Activated CD4-positive, alpha-beta T cell treated with anti-CD3 and anti-CD28 coated beads, Interleukin-2, amount 10 ng/mL, durations not matched to agents 24 days and 14 days (primary cell): ENCODE results near the gene MBD6. TPM values are rescaled to one million over a fixed set of nuclear protein-coding genes. Genes with fewer than 3 reads are reported as not detected.
"Not testable (repeated sequence)": the region's sequence is repeated elsewhere in the genome, so short reads cannot be mapped to it uniquely, and the experiment has no call there.

ENCODE experiments used
- DNase-seq: peaks from one replicate; pipeline ENCODE4 v3.0.0; 2022
- H3K27ac Mint-ChIP-seq: one replicate; pipeline ENCODE4 v1.8.0; 2022; ENCODE audit warnings: mild to moderate bottlenecking, mixed read lengths
- H3K27me3 Mint-ChIP-seq: one replicate; pipeline ENCODE4 v1.8.0; 2022; ENCODE audit warnings: mixed read lengths
- H3K36me3 Mint-ChIP-seq: one replicate; pipeline ENCODE4 v1.8.0; 2022; ENCODE audit warnings: low read depth, mild to moderate bottlenecking, mixed read lengths
- H3K4me1 Mint-ChIP-seq: one replicate; pipeline ENCODE4 v1.8.0; 2021; ENCODE audit warnings: mixed read lengths
- H3K4me3 Mint-ChIP-seq: one replicate; pipeline ENCODE4 v1.8.0; 2022; ENCODE audit warnings: mild to moderate bottlenecking, moderate library complexity, mixed read lengths
- H3K9me3 Mint-ChIP-seq: one replicate; pipeline ENCODE4 v1.8.0; 2021; ENCODE audit warnings: mixed read lengths
- intact Hi-C: fragments of 100-400 bp; cut with micrococcal nuclease; formaldehyde crosslinking; loops from one replicate; pipeline ENCODE4 v1.15.1; 2023
- total RNA-seq: library from RNA; stranded (reverse); gene quantifications from 2 replicates; pipeline ENCODE4 v1.2.3, GENCODE V29; 2022

The MBD6 gene
- total RNA-seq, 1 donor from 2014 or later = 67.8 TPM

DNA sequence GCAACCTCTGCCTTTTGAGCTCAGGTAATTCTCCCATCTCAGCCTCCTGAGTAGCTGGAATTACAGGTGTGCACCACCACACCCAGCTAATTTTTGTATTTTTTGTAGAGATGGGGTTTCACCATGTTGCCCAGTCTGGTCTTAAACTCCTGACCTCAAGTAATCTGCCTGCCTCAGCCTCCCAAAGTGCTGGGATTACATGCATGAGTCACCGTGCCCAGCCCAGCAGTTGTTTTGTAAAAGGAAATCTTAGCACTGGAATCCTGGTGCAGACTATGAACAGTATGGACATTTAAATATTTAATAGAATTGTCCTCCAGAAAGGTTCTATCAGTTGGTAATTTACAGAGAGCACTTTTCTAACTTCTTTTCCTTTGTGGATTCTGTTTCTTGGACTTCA lies 38.5 kb downstream of the MBD6 start:
- H3K27me3 Mint-ChIP-seq = peaks cover 13% of the 10 kb centered on the region
- H3K4me3 Mint-ChIP-seq, intact Hi-C loops, H3K9me3 Mint-ChIP-seq, H3K27ac Mint-ChIP-seq, DNase-seq, H3K36me3 Mint-ChIP-seq, H3K4me1 Mint-ChIP-seq: not testable (repeated sequence)

DNA sequence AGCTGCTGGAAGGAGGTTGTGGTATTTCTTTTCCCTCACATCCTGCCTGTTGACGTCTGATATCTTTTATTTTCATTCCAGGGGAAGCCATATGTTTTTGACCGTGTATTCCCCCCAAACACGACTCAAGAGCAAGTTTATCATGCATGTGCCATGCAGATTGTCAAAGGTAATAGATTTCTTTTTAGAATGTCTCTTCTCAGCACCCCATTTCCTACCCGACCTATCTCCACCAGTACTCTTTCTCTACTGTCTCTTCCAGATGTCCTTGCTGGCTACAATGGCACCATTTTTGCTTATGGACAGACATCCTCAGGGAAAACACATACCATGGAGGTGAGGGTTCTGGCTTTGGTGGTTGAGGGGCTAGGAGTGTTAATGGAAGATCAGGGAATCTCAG lies 40.7 kb downstream of the MBD6 start:
- H3K36me3 Mint-ChIP-seq = no peaks in the 10 kb centered on the region
- DNase-seq = no peak
- H3K9me3 Mint-ChIP-seq = no peaks in the 10 kb centered on the region
- H3K27me3 Mint-ChIP-seq = peaks cover 13% of the 10 kb centered on the region
- no peak overlapping the region for H3K4me3 Mint-ChIP-seq
- intact Hi-C loops = no loop called here
- peaks cover 3% of the 10 kb centered on the region for H3K4me1 Mint-ChIP-seq
- no peak overlapping the region for H3K27ac Mint-ChIP-seq

DNA sequence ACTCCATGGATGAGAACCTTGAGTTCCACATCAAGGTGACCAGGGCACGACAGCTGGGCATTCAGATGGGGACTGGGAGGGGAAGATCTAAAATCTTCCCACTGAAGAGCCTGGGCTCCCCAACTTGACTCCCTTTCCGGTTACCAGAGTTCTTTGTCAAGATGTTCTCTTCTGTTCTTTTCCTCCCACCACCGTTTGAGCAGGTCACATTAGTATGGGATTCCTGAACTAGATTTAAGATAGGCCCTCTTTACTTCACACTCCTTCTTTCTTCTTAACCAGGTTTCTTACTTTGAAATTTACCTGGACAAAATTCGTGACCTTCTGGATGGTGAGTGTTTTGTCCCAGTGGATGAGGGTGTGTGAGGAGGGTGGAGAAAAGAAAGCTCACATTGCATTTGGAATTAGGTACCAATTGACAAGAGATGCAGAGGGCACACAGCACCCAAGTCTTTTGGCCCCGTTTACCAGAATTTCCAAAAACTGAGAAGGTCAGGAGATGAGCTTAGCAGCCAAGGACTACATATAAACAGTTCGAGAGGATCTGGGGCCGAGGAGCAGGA lies 41.6 kb downstream of the MBD6 start:
- H3K4me1 Mint-ChIP-seq = peaks cover 3% of the 10 kb centered on the region
- no peak for DNase-seq
- H3K36me3 Mint-ChIP-seq = no peaks in the 10 kb centered on the region
- no peak overlapping the region for H3K27ac Mint-ChIP-seq
- H3K27me3 Mint-ChIP-seq = peaks cover 13% of the 10 kb centered on the region
- intact Hi-C loops = no loop called here
- no peak overlapping the region for H3K4me3 Mint-ChIP-seq
- H3K9me3 Mint-ChIP-seq = no peaks in the 10 kb centered on the region

DNA sequence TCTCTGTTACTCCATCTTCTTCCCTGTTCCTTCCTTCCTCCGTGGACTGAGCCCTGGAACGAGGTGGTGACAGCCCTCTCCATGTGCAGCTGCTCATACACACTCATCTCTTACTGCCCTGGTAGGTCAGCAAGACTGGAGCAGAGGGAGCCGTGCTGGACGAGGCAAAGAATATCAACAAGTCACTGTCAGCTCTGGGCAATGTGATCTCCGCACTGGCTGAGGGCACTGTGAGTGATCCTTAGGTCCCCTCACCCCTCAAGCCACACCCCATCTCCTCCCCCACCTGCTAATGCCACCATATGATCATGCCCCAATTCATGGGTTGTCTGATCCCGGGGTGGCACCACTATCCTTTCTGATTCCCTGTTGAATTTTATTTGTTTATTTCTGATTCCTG lies 46.2 kb downstream of the MBD6 start:
- H3K4me3 Mint-ChIP-seq = no peak overlapping the region
- DNase-seq = no peak
- H3K27me3 Mint-ChIP-seq = peaks cover 3% of the 10 kb centered on the region
- no peaks in the 10 kb centered on the region for H3K9me3 Mint-ChIP-seq
- H3K27ac Mint-ChIP-seq = no peak overlapping the region
- no peaks in the 10 kb centered on the region for H3K4me1 Mint-ChIP-seq
- intact Hi-C loops = no loop called here
- H3K36me3 Mint-ChIP-seq = no peaks in the 10 kb centered on the region

DNA sequence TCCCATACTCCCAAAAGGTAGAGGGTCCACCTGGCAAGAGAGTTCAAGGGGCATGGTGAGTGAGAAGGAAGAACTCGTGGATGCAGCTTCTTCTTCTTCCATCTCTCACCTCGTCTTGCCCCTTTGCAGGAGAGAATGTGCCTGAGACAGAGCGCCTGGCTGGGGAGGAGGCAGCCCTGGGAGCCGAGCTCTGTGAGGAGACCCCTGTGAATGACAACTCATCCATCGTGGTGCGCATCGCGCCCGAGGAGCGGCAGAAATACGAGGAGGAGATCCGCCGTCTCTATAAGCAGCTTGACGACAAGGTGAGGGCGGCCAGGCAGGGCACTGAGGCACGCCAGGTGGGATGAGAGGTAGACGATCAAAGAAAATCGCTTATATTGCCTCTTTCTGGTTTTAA lies 47.2 kb downstream of the MBD6 start:
- no peaks in the 10 kb centered on the region for H3K9me3 Mint-ChIP-seq
- no peak overlapping the region for H3K4me3 Mint-ChIP-seq
- no peak for DNase-seq
- no peaks in the 10 kb centered on the region for H3K27me3 Mint-ChIP-seq
- no peaks in the 10 kb centered on the region for H3K36me3 Mint-ChIP-seq
- intact Hi-C loops = no loop called here
- no peak overlapping the region for H3K27ac Mint-ChIP-seq
- H3K4me1 Mint-ChIP-seq = no peaks in the 10 kb centered on the region

DNA sequence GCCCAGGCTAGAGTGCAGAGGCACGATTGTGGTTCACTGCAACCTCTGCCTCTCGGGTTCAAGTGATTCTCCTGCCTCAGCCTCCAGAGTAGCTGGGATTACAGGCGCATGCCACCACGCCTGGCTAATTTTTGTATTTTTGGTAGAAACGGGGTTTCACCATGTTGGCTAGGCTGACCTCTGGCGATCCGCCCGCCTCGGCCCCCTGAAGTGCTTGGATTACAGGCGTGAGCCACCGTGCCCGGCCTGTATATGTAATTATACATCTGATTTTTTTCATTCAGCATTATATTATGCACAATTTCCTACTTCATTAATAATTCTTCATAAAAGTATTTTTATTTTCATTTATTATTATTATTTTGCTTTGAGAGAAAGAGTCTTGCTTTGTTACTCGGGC lies 47.8 kb downstream of the MBD6 start:
- H3K27me3 Mint-ChIP-seq, H3K27ac Mint-ChIP-seq, H3K36me3 Mint-ChIP-seq: not testable (repeated sequence)

DNA sequence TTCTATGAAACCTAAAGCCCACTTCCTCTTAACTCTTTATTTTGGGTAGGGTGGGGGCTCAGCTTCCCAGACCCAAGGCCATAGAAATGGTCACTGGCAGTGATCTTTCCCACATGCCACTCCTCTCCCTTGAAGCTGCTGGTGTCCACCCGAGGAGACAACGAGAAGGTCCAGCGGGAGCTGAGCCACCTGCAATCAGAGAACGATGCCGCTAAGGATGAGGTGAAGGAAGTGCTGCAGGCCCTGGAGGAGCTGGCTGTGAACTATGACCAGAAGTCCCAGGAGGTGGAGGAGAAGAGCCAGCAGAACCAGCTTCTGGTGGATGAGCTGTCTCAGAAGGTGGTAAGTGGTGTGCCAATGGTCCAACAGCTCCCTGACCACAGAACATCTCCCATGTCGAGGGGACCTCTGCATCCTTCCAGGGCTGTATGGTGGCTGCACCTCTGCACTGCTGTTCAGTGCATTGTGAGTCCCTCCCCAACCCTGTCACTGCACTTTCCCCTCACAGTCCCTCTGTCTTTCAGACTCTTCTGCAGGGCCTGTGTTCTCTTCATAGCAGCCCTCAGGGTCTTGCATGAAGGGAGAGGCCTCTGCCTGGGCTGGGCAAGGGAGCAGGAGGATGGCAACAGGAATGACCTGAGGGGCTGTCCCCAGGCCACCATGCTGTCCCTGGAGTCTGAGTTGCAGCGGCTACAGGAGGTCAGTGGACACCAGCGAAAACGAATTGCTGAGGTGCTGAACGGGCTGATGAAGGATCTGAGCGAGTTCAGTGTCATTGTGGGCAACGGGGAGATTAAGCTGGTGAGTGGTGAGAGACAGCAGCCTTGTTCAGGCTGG lies 49.5 kb downstream of the MBD6 start:
- no peaks in the 10 kb centered on the region for H3K27me3 Mint-ChIP-seq
- H3K4me3 Mint-ChIP-seq = no peak overlapping the region
- H3K36me3 Mint-ChIP-seq = no peaks in the 10 kb centered on the region
- intact Hi-C loops = no loop called here
- H3K4me1 Mint-ChIP-seq = no peaks in the 10 kb centered on the region
- no peak for DNase-seq
- no peaks in the 10 kb centered on the region for H3K9me3 Mint-ChIP-seq
- no peak overlapping the region for H3K27ac Mint-ChIP-seq

More for the DNA sequence above, 47.8 kb downstream of the MBD6 start:
- H3K9me3 Mint-ChIP-seq, H3K4me3 Mint-ChIP-seq, H3K4me1 Mint-ChIP-seq, intact Hi-C loops, DNase-seq: not testable (repeated sequence)

DNA sequence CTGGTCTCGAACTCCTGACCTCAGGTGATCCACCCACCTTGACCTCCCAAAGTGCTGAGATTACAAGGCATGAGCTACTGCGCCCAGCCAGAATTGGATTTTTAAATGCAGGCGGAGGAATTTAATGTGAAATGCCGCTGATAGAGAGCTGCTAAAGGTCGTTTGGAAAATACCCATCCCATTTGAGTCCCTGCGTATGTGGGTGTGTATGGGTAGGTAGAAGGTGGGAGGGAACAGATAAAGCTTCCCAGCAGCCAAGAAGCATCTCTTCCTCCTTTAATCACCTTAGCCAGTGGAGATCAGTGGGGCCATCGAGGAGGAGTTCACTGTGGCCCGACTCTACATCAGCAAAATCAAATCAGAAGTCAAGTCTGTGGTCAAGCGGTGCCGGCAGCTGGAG lies 52.2 kb downstream of the MBD6 start:
- no peak overlapping the region for H3K27ac Mint-ChIP-seq
- no peak overlapping the region for H3K4me3 Mint-ChIP-seq
- DNase-seq = no peak
- H3K4me1 Mint-ChIP-seq = no peaks in the 10 kb centered on the region
- no peaks in the 10 kb centered on the region for H3K36me3 Mint-ChIP-seq
- H3K27me3 Mint-ChIP-seq = no peaks in the 10 kb centered on the region
- no peaks in the 10 kb centered on the region for H3K9me3 Mint-ChIP-seq
- intact Hi-C loops = no loop called here

DNA sequence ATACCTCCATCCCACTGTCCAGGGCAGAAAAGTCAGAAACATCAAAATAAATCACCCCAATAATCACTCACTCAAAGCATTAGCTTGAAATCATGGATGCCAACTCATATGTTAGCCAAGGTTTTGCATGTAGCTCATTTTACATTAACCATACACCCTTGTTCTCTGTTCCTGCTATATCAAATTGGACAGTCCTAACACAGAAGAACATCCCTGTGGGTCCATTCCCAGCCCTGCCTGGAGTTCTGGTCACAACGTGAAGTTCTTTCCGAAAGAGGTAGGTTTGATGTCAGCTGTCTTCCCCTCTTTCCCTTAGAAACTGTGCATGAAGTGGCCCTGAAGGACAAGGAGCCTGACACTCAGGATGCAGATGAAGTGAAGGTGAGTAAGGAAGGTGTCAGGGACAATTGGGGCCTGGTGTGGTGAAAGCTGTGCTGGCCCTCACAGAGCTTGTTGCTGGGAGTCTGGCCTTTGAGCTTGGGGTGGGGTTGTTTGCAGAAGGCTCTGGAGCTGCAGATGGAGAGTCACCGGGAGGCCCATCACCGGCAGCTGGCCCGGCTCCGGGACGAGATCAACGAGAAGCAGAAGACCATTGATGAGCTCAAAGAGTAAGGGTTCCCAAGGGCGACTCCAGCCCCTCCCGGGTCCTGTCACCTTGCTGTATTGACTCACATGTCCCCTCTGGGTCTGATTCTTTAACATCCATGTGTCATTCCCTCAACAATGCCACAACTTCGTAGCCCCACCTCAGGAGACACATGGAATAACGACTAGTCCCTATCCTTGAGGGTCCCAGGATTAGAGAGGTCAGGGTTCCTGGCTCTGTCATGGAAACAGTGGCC lies 53.4 kb downstream of the MBD6 start:
- Mint-ChIP-seq H3K4me1 (no peaks in the 10 kb centered on the region), H3K36me3 (no peaks in the 10 kb centered on the region), H3K27ac (no peak overlapping the region), H3K27me3 (no peaks in the 10 kb centered on the region), H3K9me3 (no peaks in the 10 kb centered on the region), H3K4me3 (no peak overlapping the region)
- no peak for DNase-seq
- intact Hi-C loops = no loop called here

DNA sequence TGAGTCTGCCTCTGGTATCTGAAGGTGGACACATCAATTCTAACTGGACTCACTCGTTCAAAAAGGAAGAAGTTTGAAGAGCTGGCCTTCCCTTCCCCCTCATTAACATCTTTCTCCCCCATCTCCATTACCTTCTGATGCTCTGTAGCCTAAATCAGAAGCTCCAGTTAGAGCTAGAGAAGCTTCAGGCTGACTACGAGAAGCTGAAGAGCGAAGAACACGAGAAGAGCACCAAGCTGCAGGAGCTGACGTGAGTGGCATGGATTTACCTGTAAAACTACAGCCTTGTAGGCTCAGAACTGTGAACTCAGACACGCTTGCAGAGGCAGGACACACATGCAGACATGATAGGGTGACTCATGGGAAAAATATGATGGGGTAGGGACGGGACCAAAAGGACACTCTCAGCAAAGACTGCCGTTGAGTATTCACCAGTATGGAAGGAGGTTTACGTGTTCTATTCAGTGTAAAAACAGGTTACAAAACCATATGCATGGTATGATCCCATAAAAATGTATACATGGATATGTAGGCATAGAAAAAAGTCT lies 54.1 kb downstream of the MBD6 start:
- no peak overlapping the region for H3K27ac Mint-ChIP-seq
- H3K27me3 Mint-ChIP-seq = no peaks in the 10 kb centered on the region
- no peak overlapping the region for H3K4me3 Mint-ChIP-seq
- DNase-seq = no peak
- no peaks in the 10 kb centered on the region for H3K9me3 Mint-ChIP-seq
- no peaks in the 10 kb centered on the region for H3K36me3 Mint-ChIP-seq
- H3K4me1 Mint-ChIP-seq = no peaks in the 10 kb centered on the region
- intact Hi-C loops = no loop called here

DNA sequence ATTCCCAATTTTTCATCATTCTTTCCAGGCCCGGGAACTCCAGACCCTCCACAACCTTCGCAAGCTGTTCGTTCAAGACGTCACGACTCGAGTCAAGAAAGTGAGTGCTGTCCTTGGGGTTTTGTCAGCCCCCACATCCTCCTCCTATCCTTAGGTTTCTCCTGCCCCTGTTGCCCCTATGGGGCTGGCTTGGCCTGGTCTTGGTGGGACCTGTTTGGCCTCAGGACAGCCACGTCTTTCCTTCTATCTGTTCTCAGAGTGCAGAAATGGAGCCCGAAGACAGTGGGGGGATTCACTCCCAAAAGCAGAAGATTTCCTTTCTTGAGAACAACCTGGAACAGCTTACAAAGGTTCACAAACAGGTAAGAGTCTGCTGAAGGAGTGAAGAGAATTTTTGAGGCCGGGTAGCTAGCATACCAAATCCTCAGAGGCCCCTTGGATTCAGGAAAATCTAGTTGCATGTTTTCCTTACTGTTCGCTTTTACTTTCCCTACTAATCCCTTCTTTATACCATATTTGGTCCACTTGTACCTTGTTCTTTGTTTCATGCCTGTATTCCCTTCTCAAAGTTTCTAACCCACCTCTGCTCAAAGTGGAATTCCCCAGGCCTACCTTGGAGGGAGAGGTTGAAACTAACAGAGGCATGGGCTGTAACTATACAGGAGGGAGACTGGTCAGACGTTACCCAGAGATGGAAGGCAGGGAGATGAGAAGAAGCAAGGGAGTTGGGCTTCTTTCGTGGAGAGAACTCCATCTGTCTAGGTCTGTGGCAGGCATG lies 55.5 kb downstream of the MBD6 start:
- no peak for DNase-seq
- intact Hi-C loops = no loop called here

DNA sequence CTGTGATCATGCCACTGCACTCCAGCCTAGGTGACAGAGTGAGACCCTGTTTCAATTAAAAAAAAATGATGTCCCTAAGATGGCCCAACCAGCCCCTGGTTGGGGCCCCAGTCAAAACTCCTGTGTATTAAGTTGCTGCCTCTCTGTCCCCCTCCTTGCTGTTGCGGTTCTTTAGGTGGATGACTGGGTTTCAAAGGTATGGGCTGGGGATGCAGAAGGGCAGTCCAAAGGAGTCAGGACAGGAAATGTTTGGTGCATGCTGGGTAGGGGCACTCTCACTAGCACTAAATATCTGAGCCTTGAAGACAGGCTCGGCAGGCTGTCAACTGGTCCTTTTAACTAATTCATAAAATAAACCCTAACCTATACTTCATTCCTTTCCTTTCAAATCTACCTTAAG lies 56.4 kb downstream of the MBD6 start:
- Mint-ChIP-seq H3K27ac (no peak overlapping the region), H3K27me3 (no peaks in the 10 kb centered on the region), H3K4me1 (peaks cover 3% of the 10 kb centered on the region), H3K36me3 (no peaks in the 10 kb centered on the region), H3K4me3 (no peak overlapping the region), H3K9me3 (no peaks in the 10 kb centered on the region)
- no peak for DNase-seq
- intact Hi-C loops = no loop called here

More for the DNA sequence above, 55.5 kb downstream of the MBD6 start:
- H3K4me3 Mint-ChIP-seq = no peak overlapping the region
- no peaks in the 10 kb centered on the region for H3K27me3 Mint-ChIP-seq
- no peaks in the 10 kb centered on the region for H3K9me3 Mint-ChIP-seq
- no peaks in the 10 kb centered on the region for H3K36me3 Mint-ChIP-seq
- no peak overlapping the region for H3K27ac Mint-ChIP-seq
- peaks cover under 1% of the 10 kb centered on the region for H3K4me1 Mint-ChIP-seq
